Measurements from ENCODE around the gene FN1. TPM values are rescaled to one million over a fixed set of nuclear protein-coding genes. Genes with fewer than 3 reads are reported as not detected.
A peak's percentile ranks its signal among the peaks of the same experiment; 100 is the strongest.

The FN1 gene
- total RNA-seq, 4 donors from 2014 or later: 24.8 to 341 (median 58.6) TPM

DNA sequence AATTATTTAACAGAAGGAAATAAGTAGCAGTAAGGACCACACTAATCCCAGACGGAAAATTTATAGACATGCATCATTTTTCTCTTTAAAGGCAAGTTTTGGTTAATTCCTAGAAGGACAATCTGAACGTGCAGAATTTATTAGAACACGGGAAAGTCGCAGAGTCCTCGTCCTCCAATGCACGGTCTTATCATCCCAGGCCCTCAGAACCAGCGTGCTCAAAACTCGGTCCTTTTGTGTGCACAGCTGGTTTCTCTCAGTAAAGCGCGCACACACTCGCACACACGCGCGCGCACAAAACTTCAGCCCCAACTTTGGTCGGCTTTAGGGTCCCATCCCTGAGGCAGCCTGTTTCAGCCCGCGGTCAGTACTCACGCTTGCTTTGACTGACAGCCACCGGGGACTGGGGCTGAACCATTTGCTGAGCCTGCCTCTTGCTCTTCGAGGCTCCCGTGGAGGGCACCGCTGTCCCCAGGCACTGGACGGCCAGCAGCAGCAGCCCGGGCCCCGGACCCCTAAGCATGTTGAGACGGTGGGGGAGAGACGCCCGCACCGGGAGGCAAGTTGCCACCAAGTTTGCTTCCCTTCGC, 493 bp downstream of the FN1 start:
- H3K9me3 ChIP-seq: no peaks in the 10 kb centered on the region
- DNase-seq (no peak), ATAC-seq (peak; percentile 6 to 11)
- TF ChIP-seq CTCF (IDR thresholded peaks at IDR 0.05 in 4 of 5, conservative IDR thresholded peaks at IDR 0.05 in 1 of 5) (no peak), POLR2A (IDR thresholded peaks at IDR 0.05) (no peak)
- peak overlapping the region; percentile 63 to 69 (median 64) for H3K4me3 ChIP-seq
- no peaks in the 10 kb centered on the region for H3K36me3 ChIP-seq
- in situ Hi-C loops (cut with MboI; ENCODE audit: low sequenced_read_pairs in 4 of 4): no loop called here
- peaks cover 10 to 42% (median 17%) of the 10 kb centered on the region in 3 donors for H3K27me3 ChIP-seq
- H3K27ac ChIP-seq: peak overlapping the region; percentile 59 to 76 (median 74)
- peaks cover 5 to 10% of the 10 kb centered on the region in 2 donors for H3K4me1 ChIP-seq
- intact Hi-C loops (cut with DNase I; ENCODE audit: low total_unique reads): loop anchor here (5.0 to 10.0 kb wide), 2 partner anchors 38 to 621 kb away; no protein-coding TSS in a partner anchor

DNA sequence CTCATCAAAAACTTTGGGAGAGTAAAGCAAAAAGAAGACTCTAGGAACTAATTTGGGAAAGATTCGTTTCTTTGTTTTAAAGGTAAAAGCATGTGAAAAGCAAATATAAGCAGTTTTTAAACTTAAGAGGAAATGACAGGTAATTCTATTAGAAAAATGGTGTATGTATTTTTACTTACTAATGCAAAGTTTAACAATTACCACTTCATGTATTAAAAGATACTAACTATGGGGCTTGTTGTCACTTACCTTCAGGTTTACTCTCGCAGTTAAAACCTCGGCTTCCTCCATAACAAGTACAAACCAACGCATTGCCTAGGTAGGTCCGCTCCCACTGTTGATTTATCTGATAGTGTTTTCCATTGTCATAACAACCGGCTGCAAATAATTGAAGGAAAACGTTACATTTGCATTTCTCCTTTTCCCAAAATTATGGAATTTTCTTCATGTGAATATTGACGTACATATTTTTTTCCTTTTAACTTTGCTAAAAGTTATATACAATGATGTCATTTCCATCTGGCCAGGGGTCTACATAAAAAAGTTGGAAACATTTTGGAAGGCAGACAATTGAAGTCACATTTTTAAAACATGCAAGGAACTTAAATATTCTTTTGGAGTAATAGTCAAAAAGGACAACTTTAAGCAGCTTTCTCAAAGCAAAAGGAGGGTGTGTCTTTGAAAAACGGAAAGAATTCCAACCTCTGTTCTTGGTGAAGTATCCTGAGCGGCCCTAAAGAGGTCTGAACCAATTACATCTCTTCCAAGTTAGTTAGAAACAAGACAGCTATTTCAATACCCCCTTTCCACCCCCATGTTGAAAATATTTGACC, 1.2 kb downstream of the FN1 start:
- intact Hi-C loops (cut with DNase I; ENCODE audit: low total_unique reads) (loop anchor here (5.0 to 10.0 kb wide), 2 partner anchors 37 to 620 kb away; no protein-coding TSS in a partner anchor), in situ Hi-C loops (cut with MboI; ENCODE audit: low sequenced_read_pairs in 4 of 4) (no loop called here)
- Histone ChIP-seq H3K27ac (peak overlapping the region; percentile 59 to 76 (median 74)), H3K36me3 (no peaks in the 10 kb centered on the region), H3K9me3 (no peaks in the 10 kb centered on the region), H3K4me1 (peaks cover 5 to 10% of the 10 kb centered on the region in 2 donors), H3K27me3 (peaks cover 10 to 42% (median 17%) of the 10 kb centered on the region in 3 donors), H3K4me3 (peak overlapping the region in 3 of 4 donors; percentile 63 to 69 (median 65))
- TF ChIP-seq POLR2A (IDR thresholded peaks at IDR 0.05) (no peak), CTCF (IDR thresholded peaks at IDR 0.05 in 4 of 5, conservative IDR thresholded peaks at IDR 0.05 in 1 of 5) (no peak)
- ATAC-seq (no peak), DNase-seq (no peak)

GRCh38 chr2:215432759-215433594, 2.9 kb downstream of the FN1 start:
- H3K27me3 ChIP-seq: peaks cover 10 to 42% (median 17%) of the 10 kb centered on the region in 3 donors
- in situ Hi-C loops (cut with MboI; ENCODE audit: low sequenced_read_pairs in 4 of 4): no loop called here
- TF ChIP-seq CTCF (IDR thresholded peaks at IDR 0.05 in 4 of 5, conservative IDR thresholded peaks at IDR 0.05 in 1 of 5) (no peak), POLR2A (IDR thresholded peaks at IDR 0.05) (no peak)
- no peaks in the 10 kb centered on the region for H3K36me3 ChIP-seq
- H3K4me1 ChIP-seq: peaks cover 5 to 10% of the 10 kb centered on the region in 2 donors
- DNase-seq (no peak), ATAC-seq (no peak)
- H3K27ac ChIP-seq: peak overlapping the region in 3 of 4 donors; percentile 10 to 74 (median 36)
- intact Hi-C loops (cut with DNase I; ENCODE audit: low total_unique reads): loop anchor here (10.0 kb wide), 1 partner anchor 618 kb away; no protein-coding TSS in a partner anchor
- H3K9me3 ChIP-seq: no peaks in the 10 kb centered on the region
- H3K4me3 ChIP-seq: no peak overlapping the region

All from gastrocnemius medialis (tissue), 4 donors.